Left forelimb (tissue), 1 donor: Measurements from ENCODE around the gene IGF2BP3.

Source experiments
- DNase-seq: peaks from one replicate; pipeline ENCODE4 v3.0.0-alpha.2; 2018; ENCODE audit warnings: low spot score

Gene IGF2BP3

GRCh38 chr7:23472046-23472445, 1.8 kb upstream of the IGF2BP3 start:
- no peak for DNase-seq

- DNase-seq, result peak; percentile 93
Observed at GRCh38 chr7:23471106-23471859, 992 bp upstream of the IGF2BP3 start.

- peak; percentile 70 for DNase-seq
Observed at GRCh38 chr7:23469961-23470250, 385 bp downstream of the IGF2BP3 start.

GRCh38 chr7:23469150-23469960, 936 bp downstream of the IGF2BP3 start:
- DNase-seq, result peak; percentile 79

- peak; percentile 65 for DNase-seq
Observed at GRCh38 chr7:23468526-23469149, 1.7 kb downstream of the IGF2BP3 start.

GRCh38 chr7:23467806-23468525, 2.3 kb downstream of the IGF2BP3 start:
- peak; percentile 75 for DNase-seq

DNA sequence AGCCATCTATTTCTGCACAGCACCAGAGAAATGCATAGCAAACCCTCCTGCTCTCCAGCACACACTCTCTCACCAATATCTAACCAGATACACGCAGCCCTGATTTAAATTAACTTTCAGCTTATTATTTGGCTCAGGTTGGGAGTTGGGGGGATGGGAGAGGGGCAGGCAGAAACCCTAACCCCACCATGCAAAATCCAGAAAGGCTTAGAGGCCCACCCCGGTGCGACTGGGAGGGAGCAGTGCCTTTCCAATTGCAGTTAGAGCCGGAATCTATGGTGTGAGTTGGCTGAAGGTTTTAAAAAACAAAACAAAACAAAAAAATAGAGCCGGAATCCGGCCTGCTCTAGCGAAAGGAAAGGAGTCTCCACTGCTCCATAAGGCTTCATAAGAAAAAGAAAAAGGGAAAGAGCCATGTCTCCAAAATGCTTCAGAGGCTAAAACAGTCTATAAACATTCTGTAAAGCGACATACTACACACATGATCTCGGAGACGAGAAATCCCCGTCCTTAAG, 2.9 kb downstream of the IGF2BP3 start:
- DNase-seq, result no peak

- no peak for DNase-seq
Observed at GRCh38 chr7:23462846-23463245, 7.4 kb downstream of the IGF2BP3 start.

GRCh38 chr7:23458044-23458443, 12.2 kb downstream of the IGF2BP3 start:
- DNase-seq, result no peak

DNA sequence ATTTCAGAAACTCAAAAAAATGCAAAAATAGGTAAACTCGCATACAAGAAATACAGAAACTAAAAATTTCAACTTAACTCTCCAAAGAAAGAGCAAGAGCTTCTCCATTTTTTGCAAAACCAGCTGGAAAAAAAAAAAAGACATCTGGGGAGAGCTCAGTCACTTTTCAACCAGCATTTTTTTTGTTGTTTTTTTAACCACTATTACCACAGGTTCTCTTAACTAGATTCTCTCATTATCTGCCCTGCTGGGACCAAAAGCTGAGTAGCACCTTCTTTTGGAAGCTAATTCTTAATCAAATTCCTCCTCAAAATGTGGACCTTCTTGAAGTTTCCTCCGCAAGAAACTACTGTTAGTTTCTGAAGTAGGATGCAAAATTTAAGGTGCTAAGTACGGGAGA, 14.2 kb downstream of the IGF2BP3 start:
- no peak for DNase-seq

DNA sequence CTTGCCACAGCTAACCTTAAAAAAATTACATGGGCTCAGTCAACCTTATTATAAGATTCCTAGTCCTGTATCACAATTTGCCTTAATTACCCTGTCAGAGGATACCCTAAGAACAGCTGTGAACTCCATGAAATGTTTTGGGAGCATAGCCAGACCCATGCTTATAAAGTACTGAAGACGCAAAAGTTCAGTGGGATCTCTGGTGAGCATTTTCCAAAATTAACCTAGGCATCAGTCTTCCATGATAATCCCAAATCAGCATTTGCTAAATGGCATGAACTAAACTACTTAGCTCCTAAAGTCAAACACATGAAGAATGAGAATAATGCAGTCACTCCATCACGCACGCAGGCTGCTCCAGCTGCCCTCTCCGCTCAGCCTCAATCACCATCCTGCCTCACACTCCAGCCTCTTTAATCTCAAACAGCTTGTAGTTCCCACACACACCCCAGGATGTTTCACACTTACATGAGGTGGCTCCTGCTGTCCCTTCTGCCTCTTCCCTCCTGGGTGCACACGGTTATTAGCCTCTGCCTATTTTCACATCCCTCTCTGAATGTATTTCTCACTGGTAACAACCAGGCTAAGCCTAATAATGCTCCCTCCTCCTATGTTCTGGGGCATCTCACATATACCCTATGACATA, 15.3 kb downstream of the IGF2BP3 start:
- DNase-seq, result no peak

GRCh38 chr7:23450518-23450917, 19.8 kb downstream of the IGF2BP3 start:
- DNase-seq, result no peak

DNA sequence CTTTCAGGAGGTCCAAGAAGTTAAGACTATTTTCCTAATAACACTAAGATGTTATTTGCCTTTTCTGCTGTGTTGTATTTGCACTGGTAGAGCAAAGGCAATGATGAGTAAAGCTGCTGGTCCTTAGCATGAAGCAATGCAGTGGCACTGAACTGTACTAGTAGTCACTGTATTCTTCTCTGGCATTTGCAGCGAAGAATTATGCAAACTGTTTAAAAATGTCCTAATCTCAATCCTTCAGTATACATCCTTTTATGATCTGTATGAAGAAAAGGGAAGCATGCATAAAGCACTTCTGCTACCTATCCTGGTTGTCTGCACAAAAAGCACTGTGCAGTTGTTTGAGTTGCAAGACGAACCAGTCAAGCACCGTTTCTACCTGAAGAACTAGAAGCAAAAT, 20.4 kb downstream of the IGF2BP3 start:
- DNase-seq, result no peak

DNA sequence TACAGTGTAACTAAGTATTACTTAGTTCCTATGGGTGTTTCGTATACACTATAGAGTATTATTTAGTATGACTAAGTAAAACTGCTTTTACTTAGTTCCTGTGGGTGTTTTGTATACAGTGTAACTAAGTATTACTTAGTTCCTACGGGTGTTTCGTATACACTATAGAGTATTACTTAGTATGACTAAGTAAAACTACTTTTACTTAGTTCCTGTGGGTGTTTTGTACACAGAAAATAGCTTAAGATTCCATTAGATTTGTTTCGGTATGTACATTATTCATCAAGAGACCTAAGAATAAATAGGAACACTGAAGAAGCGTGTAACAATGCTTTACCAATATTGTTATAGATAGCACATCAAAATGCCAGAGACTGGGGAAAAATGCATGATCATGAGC, 25.0 kb downstream of the IGF2BP3 start:
- no peak for DNase-seq

- DNase-seq, result no peak
Observed at GRCh38 chr7:23443974-23444373, 26.3 kb downstream of the IGF2BP3 start.

- DNase-seq, result no peak
Observed at GRCh38 chr7:23438171-23438570, 32.1 kb downstream of the IGF2BP3 start.

DNA sequence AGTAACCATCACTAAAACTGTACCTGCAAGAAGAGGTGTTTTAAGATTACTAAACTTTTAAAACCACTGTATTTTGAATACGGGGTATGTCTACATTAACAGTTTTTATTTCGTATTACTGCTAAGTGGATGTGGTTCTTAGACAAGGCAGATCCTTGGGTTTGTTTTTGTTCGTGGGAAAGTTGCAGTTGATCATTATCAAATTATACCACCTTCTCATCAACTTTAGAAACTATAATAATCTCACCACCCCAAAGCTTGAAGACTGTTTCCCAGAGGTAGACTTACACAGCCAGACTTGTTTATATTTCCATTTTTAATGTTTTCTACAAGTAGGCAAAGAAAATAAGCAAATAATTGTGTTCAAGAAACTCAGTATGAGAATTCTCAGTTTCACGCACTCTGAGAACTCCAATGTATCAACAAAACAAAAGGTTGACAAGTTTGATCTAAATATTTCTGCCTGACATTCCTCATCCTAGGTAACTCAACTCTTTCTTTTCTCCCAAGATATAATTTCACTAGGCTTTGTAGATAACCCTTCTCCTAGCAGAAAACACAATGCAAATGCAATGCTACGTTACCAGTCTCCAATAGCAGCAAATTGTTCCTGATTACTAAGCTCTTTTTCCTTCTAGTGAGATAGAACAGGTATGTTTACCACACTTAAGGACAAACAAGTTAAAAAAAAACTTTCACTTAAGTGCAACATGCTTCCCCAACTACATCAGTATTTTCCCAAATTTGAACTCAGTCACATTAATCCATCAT, 36.0 kb downstream of the IGF2BP3 start:
- DNase-seq, result no peak

DNA sequence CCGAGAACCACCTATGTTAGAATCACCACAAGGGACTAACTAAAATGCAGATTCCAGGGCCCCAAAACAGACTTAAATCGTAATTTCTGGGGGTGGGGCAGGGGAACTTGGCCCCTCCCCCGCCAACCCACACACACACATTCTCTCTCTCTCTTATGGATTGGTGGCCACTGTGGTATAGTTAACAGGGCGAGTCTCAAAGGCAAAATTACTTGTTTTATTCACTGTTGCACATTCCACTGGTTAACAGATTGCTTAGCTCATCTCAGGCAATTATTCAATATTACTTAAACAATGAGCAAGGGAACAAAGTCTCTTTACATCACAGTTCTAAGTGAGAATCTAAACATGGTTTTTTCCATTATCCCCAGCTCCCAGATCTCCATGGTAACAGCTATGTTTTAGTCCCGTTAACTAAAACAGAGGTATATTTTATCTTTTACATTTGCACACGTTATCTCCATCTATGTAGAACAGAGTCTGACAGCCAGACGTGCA, 38.5 kb downstream of the IGF2BP3 start:
- no peak for DNase-seq

GRCh38 chr7:23430893-23431259, 39.4 kb downstream of the IGF2BP3 start:
- no peak for DNase-seq

DNA sequence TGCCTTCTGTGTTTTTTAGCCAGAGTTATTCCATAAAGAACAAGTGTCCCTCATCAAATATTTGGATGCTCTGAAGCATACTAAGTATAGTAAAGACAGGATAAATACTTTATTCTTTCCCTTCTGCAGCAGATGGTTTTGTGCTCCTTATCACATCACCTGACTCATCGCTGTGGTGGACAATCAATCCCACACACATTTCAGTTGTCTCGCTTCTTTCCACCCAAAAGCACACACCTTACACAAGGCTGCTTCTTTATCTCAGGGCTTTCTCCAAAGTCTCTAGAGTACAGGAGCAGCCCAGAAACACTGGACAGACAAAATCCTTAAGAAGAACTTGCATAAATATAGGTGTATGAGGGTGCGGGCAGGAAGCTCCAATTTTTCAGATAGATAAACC, 43.4 kb downstream of the IGF2BP3 start:
- no peak for DNase-seq

GRCh38 chr7:23422909-23423308, 47.4 kb downstream of the IGF2BP3 start:
- no peak for DNase-seq
